Duodenal mucosa (tissue), 2 donors: ENCODE results near the gene CAPN13.

Experiments
- H3K27ac ChIP-seq: one replicate; pipeline ENCODE4 v1.7.0; 2013; ENCODE audit warnings: low read depth, low read length
- H3K27me3 ChIP-seq, 2 donors: one replicate each; pipeline ENCODE4 v1.7.0; 2013; ENCODE audit warnings: low read length in 2 of 2, control low read depth in 1 of 2; ENCODE audit not compliant: insufficient read depth in 2 of 2, control insufficient read depth in 1 of 2
- H3K36me3 ChIP-seq, 2 donors: one replicate each; pipeline ENCODE4 v1.7.0; 2013; ENCODE audit warnings: low read length in 2 of 2, control low read depth in 1 of 2; ENCODE audit not compliant: insufficient read depth in 2 of 2, control insufficient read depth in 1 of 2
- H3K4me1 ChIP-seq, 2 donors: one replicate each; pipeline ENCODE4 v1.7.0; 2013; ENCODE audit warnings: low read length in 2 of 2, control low read depth in 1 of 2; ENCODE audit not compliant: insufficient read depth in 2 of 2, control insufficient read depth in 1 of 2
- H3K4me3 ChIP-seq, 2 donors: one replicate each; pipeline ENCODE4 v1.7.0; 2013; ENCODE audit warnings: low read length in 2 of 2, low read depth in 1 of 2
- H3K9ac ChIP-seq, 2 donors: one replicate each; pipeline ENCODE4 v1.7.0; 2013; ENCODE audit warnings: low read length in 2 of 2, low read depth in 1 of 2
- H3K9me3 ChIP-seq, 2 donors: one replicate each; pipeline ENCODE4 v1.7.0; 2013; ENCODE audit warnings: low read length in 2 of 2, control low read depth in 1 of 2; ENCODE audit not compliant: control insufficient read depth in 1 of 2

Gene CAPN13

GRCh38 chr2:30684026-30684425 lies 123.2 kb downstream of the CAPN13 start:
- no peak overlapping the region for H3K27ac ChIP-seq
- H3K36me3 ChIP-seq, result no peaks in the 10 kb centered on the region
- H3K4me1 ChIP-seq, result no peaks in the 10 kb centered on the region
- no peaks in the 10 kb centered on the region for H3K9me3 ChIP-seq
- H3K4me3 ChIP-seq, result no peak overlapping the region
- H3K9ac ChIP-seq, result no peak overlapping the region
- H3K27me3 ChIP-seq, result no peaks in the 10 kb centered on the region

- no peak overlapping the region for H3K4me3 ChIP-seq
- H3K27me3 ChIP-seq, result no peaks in the 10 kb centered on the region
- H3K4me1 ChIP-seq, result no peaks in the 10 kb centered on the region
- H3K36me3 ChIP-seq, result no peaks in the 10 kb centered on the region
- H3K27ac ChIP-seq, result no peak overlapping the region
- no peaks in the 10 kb centered on the region for H3K9me3 ChIP-seq
- H3K9ac ChIP-seq, result no peak overlapping the region
Measured at GRCh38 chr2:30683236-30683956, 123.8 kb downstream of the CAPN13 start.

DNA sequence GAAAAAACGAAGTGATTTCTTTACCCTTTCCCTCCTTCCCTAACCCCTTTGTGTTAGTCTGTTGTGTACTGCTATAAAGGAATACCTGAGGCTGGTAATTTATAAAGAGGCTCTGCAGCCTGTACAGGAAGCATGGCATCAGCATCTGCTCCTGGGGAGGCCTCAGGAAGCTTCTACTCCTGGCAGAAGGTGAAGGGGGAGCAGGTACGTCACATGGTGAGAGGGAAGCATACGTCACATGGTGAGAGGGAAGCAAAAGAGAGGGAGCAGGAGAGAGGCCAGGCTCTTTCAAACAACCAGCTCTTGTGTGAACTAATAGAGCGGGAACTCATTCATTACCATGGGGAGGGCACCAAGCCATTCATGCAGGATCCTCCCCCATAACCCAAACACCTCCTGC lies 126.2 kb downstream of the CAPN13 start:
- no peak overlapping the region for H3K27ac ChIP-seq

DNA sequence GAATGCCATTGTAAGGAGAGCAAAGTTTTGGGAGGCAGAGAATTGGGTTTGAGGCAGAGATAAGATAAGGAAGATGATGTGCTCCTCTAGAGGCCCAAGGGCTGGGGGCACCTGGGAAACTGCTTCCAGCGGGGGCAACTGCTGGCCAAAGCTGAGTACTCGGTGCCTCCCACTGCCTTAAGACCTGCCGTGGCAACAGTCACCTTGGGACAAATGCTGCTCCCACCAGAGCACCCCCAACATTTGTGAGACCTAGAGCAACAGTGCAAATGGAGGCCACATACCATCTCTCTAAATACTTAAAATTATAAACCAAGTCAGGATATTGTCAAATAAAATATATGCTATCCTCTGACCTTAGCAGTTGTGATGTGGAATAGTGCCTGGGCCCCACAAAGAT lies 127.1 kb downstream of the CAPN13 start:
- H3K9ac ChIP-seq, result no peak overlapping the region
- no peak overlapping the region for H3K27ac ChIP-seq
- no peaks in the 10 kb centered on the region for H3K9me3 ChIP-seq
- no peaks in the 10 kb centered on the region for H3K36me3 ChIP-seq
- H3K27me3 ChIP-seq, result no peaks in the 10 kb centered on the region
- no peak overlapping the region for H3K4me3 ChIP-seq
- H3K4me1 ChIP-seq, result no peaks in the 10 kb centered on the region

More for the DNA sequence above, 126.2 kb downstream of the CAPN13 start:
- Histone ChIP-seq H3K27me3 (no peaks in the 10 kb centered on the region), H3K4me1 (no peaks in the 10 kb centered on the region), H3K9ac (no peak overlapping the region), H3K9me3 (no peaks in the 10 kb centered on the region), H3K36me3 (no peaks in the 10 kb centered on the region), H3K4me3 (no peak overlapping the region)

- Histone ChIP-seq H3K36me3 (no peaks in the 10 kb centered on the region), H3K27me3 (no peaks in the 10 kb centered on the region), H3K4me1 (no peaks in the 10 kb centered on the region), H3K4me3 (no peak overlapping the region), H3K9ac (no peak overlapping the region), H3K9me3 (no peaks in the 10 kb centered on the region), H3K27ac (no peak overlapping the region)
Measured at GRCh38 chr2:30679426-30680088, 127.7 kb downstream of the CAPN13 start.

DNA sequence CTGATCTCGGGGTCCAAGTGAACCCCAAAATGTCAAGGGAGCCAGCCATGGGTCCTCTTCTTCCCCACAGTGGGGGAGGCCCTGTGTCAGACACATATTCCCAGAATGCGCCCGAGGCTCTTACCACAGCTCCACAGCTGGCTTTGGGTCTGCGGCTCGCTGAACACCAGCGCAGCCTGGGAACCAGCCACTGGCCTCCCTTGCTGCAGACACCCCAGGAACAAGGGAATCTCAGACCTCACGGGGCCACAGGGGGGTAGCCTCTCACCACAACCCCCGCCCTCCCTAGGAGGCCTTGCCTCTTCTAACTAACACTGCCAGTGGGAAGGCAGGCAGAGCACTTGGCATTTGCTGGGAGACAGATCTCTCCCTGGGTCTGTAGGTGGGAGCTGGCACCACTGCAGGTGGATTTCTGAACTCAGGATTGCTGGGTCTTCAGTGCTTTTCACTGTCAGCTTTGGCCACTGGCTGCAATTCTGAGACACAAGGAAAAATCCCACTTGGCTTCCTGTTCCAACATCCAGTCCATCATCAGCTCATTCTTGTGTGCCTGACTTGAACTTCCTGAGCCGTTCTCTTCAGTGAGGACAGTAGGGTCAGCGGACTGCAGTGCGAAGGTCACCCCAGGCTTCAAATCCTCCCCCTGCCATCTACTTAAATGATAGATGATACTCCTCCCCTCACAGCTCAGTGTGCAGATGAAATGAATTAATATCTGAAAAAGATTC lies 128.7 kb downstream of the CAPN13 start:
- H3K9me3 ChIP-seq, result no peaks in the 10 kb centered on the region
- no peak overlapping the region for H3K27ac ChIP-seq
- no peaks in the 10 kb centered on the region for H3K4me1 ChIP-seq
- no peak overlapping the region for H3K9ac ChIP-seq
- H3K4me3 ChIP-seq, result no peak overlapping the region
- H3K27me3 ChIP-seq, result no peaks in the 10 kb centered on the region
- no peaks in the 10 kb centered on the region for H3K36me3 ChIP-seq

DNA sequence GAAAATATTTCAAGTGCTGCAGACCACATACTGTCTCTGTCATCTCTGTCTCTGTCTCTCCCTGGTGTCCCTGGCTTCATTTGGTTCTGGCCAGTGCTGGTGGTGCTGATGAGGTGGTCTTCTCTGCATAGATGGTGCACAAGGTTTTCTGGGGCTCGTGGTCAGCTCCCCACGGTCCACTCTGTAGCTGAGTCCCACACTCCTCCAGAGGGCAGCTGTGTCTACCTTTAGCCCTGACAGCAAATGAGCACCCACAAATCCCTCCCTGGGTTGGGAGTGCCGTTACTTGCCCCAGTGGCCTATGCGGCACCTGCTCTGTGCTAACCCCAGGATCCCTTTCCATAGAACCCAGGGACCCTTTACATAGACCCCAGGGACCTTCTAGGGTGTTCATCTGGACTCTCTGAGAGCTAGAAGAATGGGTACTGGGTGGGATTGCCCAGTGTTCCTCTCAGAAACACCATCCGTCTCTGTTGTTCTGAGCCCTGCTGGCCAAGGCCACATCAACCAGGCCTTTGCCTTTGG lies 129.3 kb downstream of the CAPN13 start:
- Histone ChIP-seq H3K27me3 (no peaks in the 10 kb centered on the region), H3K4me3 (no peak overlapping the region), H3K9me3 (no peaks in the 10 kb centered on the region), H3K36me3 (no peaks in the 10 kb centered on the region), H3K4me1 (no peaks in the 10 kb centered on the region), H3K9ac (no peak overlapping the region), H3K27ac (no peak overlapping the region)

DNA sequence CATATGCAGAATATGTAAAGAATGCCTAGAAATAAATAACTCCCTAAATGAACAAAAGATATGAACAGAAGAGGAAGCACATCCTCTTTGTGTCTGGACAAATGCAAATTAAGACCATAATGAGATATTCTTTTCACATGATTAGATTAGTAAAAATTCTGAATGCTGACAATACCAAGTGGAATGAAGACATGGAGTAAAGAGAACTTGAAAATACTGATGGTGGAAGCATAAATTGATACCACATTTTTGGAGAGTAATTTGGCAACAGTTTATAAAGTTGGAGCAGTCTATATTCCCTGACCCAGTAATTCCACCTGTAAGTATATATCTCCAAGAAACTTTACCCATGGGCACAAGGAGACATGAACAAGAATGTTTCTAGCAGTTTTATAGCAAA lies 130.0 kb downstream of the CAPN13 start:
- Histone ChIP-seq H3K9ac (no peak overlapping the region), H3K4me1 (no peaks in the 10 kb centered on the region), H3K36me3 (no peaks in the 10 kb centered on the region), H3K27me3 (no peaks in the 10 kb centered on the region), H3K9me3 (no peaks in the 10 kb centered on the region), H3K4me3 (no peak overlapping the region), H3K27ac (no peak overlapping the region)

GRCh38 chr2:30675758-30676157 lies 131.5 kb downstream of the CAPN13 start:
- Histone ChIP-seq H3K4me1 (no peaks in the 10 kb centered on the region), H3K27me3 (no peaks in the 10 kb centered on the region), H3K9me3 (no peaks in the 10 kb centered on the region), H3K9ac (no peak overlapping the region), H3K36me3 (no peaks in the 10 kb centered on the region), H3K27ac (no peak overlapping the region), H3K4me3 (no peak overlapping the region)

GRCh38 chr2:30673127-30673526 lies 134.1 kb downstream of the CAPN13 start:
- Histone ChIP-seq H3K27me3 (no peaks in the 10 kb centered on the region), H3K36me3 (no peaks in the 10 kb centered on the region), H3K27ac (no peak overlapping the region), H3K9me3 (peaks cover 0 to 6% of the 10 kb centered on the region in 2 donors), H3K4me3 (no peak overlapping the region), H3K4me1 (no peaks in the 10 kb centered on the region), H3K9ac (no peak overlapping the region)
